HCT116 (cell line): ENCODE results near the gene TEAD1. TPM values are rescaled to one million over a fixed set of nuclear protein-coding genes. Genes with fewer than 3 reads are reported as not detected.

Experiments
- ATAC-seq: fragments of 200-7000 bp; cut with Tn5 transposase; 2 replicates; pipeline ENCODE4 v1.9.1; 2020; ENCODE audit warnings: mild to moderate bottlenecking, moderate library complexity
- BruUV-seq: library from RNA; stranded (reverse); fragments of 400-500 nt; replicated peaks from 2 replicates; lab custom pipeline; 2021; lab: Mats Ljungman, UMichigan
- CTCF ChIA-PET: fragments of 300-600 bp; sonication (Branson Sonifier 250); formaldehyde crosslinking; loops from one replicate; lab custom pipeline; 2021; ENCODE audit warnings: antibody characterized with exemption; lab: Charles Lee
- POLR2A ChIA-PET: fragments of 300-600, 350-600 bp; sonication (Branson Sonifier 250); formaldehyde crosslinking; loops from one replicate; lab custom pipeline; 2021; ENCODE audit warnings: antibody characterized with exemption; lab: Charles Lee
- RAD21 ChIA-PET, 2 experiments: fragments of 300-600 bp; sonication (Branson Sonifier 250); formaldehyde crosslinking; loops; one replicate each; lab custom pipeline; 2023; ENCODE audit warnings: low total read pairs in 2 of 2; ENCODE audit not compliant: uncharacterized antibody in 2 of 2, unreplicated experiment in 2 of 2, low non-redundant PET in 1 of 2; lab: Charles Lee
- DNase-seq: peaks from one replicate; pipeline ENCODE4 v3.0.0-alpha.2; 2010; ENCODE audit warnings: low read depth, low spot score
- H2AFZ ChIP-seq: fragments of 200-600 bp; shearing (Covaris generic), sonication (generic); 2 replicates; pipeline ENCODE4 v1.6.1; 2017; ENCODE audit warnings: low read depth, mixed run types, mixed read lengths, antibody characterized with exemption, low read length; ENCODE audit not compliant: poor library complexity, severe bottlenecking
- H3K27ac ChIP-seq: 2 replicates; pipeline ENCODE4 v1.5.1; 2012; ENCODE audit warnings: low read depth, low read length
- H3K27me3 ChIP-seq: fragments of 200-600 bp; sonication (generic); 2 replicates; pipeline ENCODE4 v1.6.1; 2016; ENCODE audit warnings: mixed run types, low read length, mixed read lengths; ENCODE audit not compliant: insufficient read depth
- H3K36me3 ChIP-seq, 2 experiments: fragments of 200-500 bp in 1 of 2; fragments of 200-600 bp in 1 of 2; sonication (Bioruptor generic) in 1 of 2; sonication (generic) in 1 of 2; 2 replicates each; pipeline versions ENCODE4 v1.5.1 to v1.6.1; 2014 to 2016; ENCODE audit warnings: low read length in 2 of 2, inconsistent platforms in 1 of 2, mixed read lengths in 1 of 2, mixed run types in 1 of 2; ENCODE audit not compliant: insufficient read depth in 2 of 2, control insufficient read depth in 1 of 2
- H3K4me1 ChIP-seq, 2 experiments: fragments of 200-600 bp in 1 of 2; sonication (generic) in 1 of 2; 2 replicates each; pipeline versions ENCODE4 v1.5.1 to v1.6.1; 2012 to 2017; ENCODE audit warnings: low read length in 2 of 2, inconsistent platforms in 1 of 2, mild to moderate bottlenecking in 1 of 2, mixed read lengths in 1 of 2, mixed run types in 1 of 2, moderate library complexity in 1 of 2; ENCODE audit not compliant: insufficient read depth in 2 of 2, control insufficient read depth in 1 of 2
- H3K4me2 ChIP-seq: fragments of 200-600 bp; sonication (generic); 2 replicates; pipeline ENCODE4 v1.6.1; 2017; ENCODE audit warnings: mixed run types, low read length, mixed read lengths
- H3K4me3 ChIP-seq, 2 experiments: fragments of 200-600 bp in 1 of 2; sonication (generic) in 1 of 2; replicated peaks in 1 of 2; 2 replicates each; pipeline ENCODE4 v1.5.1; 2011 to 2016; ENCODE audit warnings: low read length in 2 of 2, control low read depth in 1 of 2, low read depth in 1 of 2, mild to moderate bottlenecking in 1 of 2, mixed read lengths in 1 of 2, mixed run types in 1 of 2
- H3K79me2 ChIP-seq: fragments of 200-600 bp; sonication (generic); 2 replicates; pipeline ENCODE4 v1.6.1; 2017; ENCODE audit warnings: mild to moderate bottlenecking, mixed run types, low read length, moderate library complexity, mixed read lengths; ENCODE audit not compliant: insufficient read depth
- H3K9ac ChIP-seq: fragments of 200-600 bp; sonication (generic); 2 replicates; pipeline ENCODE4 v1.6.1; 2016; ENCODE audit warnings: low read length, mixed read lengths
- H3K9me2 ChIP-seq: fragments of 200-600 bp; sonication (generic), shearing (Covaris generic); 2 replicates; pipeline ENCODE4 v1.6.1; 2017; ENCODE audit warnings: mixed run types, mild to moderate bottlenecking, moderate library complexity; ENCODE audit not compliant: insufficient read depth
- H3K9me3 ChIP-seq, 2 experiments: fragments of 200-500 bp in 1 of 2; fragments of 200-600 bp in 1 of 2; sonication (Bioruptor generic) in 1 of 2; sonication (generic) in 1 of 2; 2 replicates each; pipeline ENCODE4 v1.6.1; 2014 to 2017; ENCODE audit warnings: low read length in 2 of 2, mixed read lengths in 2 of 2, inconsistent platforms in 1 of 2, low read depth in 1 of 2, mild to moderate bottlenecking in 1 of 2, mixed run types in 1 of 2, moderate library complexity in 1 of 2; ENCODE audit not compliant: control insufficient read depth in 1 of 2, insufficient read depth in 1 of 2
- H4K20me1 ChIP-seq: fragments of 200-600 bp; sonication (generic), shearing (Covaris generic); 2 replicates; pipeline ENCODE4 v1.6.1; 2017; ENCODE audit warnings: mixed run types, mild to moderate bottlenecking, moderate library complexity; ENCODE audit not compliant: insufficient read depth
- CBX3 ChIP-seq: IDR thresholded peaks from 2 replicates; pipeline ENCODE4 v1.6.1; 2012; ENCODE audit warnings: low read depth
- ELF1 ChIP-seq: IDR thresholded peaks from 2 replicates; pipeline ENCODE4 v1.6.1; 2012; ENCODE audit warnings: low read depth, borderline replicate concordance
- FOSL1 ChIP-seq: IDR thresholded peaks from 2 replicates; pipeline ENCODE4 v1.6.1; 2012; ENCODE audit warnings: low read depth
- POLR2AphosphoS5 ChIP-seq: IDR thresholded peaks from 2 replicates; pipeline ENCODE4 v1.6.1; 2011; ENCODE audit warnings: mild to moderate bottlenecking, low read depth, low read length, moderate library complexity
- SIN3A ChIP-seq: IDR thresholded peaks from 2 replicates; pipeline ENCODE4 v1.6.1; 2012; ENCODE audit warnings: low read depth
- ZFX ChIP-seq: fragments of 450-650 bp; IDR thresholded peaks from 2 replicates; pipeline ENCODE4 v1.6.1; 2017
- ZNF274 ChIP-seq: fragments of 200-500 bp; sonication (Bioruptor generic); IDR thresholded peaks from 2 replicates; pipeline ENCODE4 v1.6.1; 2014; ENCODE audit warnings: mild to moderate bottlenecking, low read depth, low read length, inconsistent platforms
- intact Hi-C: fragments of 100-400 bp; cut with micrococcal nuclease; formaldehyde crosslinking; loops from 2 replicates; pipeline ENCODE4 v1.10.0; 2022
- total RNA-seq: library from RNA; stranded (reverse); gene quantifications from one replicate; pipeline ENCODE4 v1.2.1, GENCODE V29; 2021; ENCODE audit not compliant: unreplicated experiment
- TF ChIP-seq, protein P1 (sequence below): IDR thresholded peaks from 2 replicates; pipeline ENCODE4 v1.6.1; 2011; ENCODE audit warnings: mild to moderate bottlenecking, low read length, moderate library complexity; ENCODE audit not compliant: insufficient replicate concordance; ENCODE audit errors: extremely low read depth
- TF ChIP-seq, protein P2 (sequence below), 3 experiments: fragments of 200-600 bp in 1 of 3; sonication (generic) in 1 of 3; IDR thresholded peaks in 2 of 3; conservative IDR thresholded peaks in 1 of 3; 2 replicates each; pipeline ENCODE4 v1.5.1; 2012 to 2017; ENCODE audit warnings: low read depth in 2 of 3, low read length in 2 of 3, antibody characterized with exemption in 1 of 3, borderline replicate concordance in 1 of 3, control low read depth in 1 of 3, mild to moderate bottlenecking in 1 of 3, mixed read lengths in 1 of 3, mixed run types in 1 of 3, moderate library complexity in 1 of 3; ENCODE audit not compliant: insufficient read depth in 1 of 3
- TF ChIP-seq, protein P3 (sequence below): IDR thresholded peaks from 2 replicates; pipeline ENCODE4 v1.6.1; 2012

TEAD1 gene
- total RNA-seq, 1 experiment from 2014 or later, result 103 TPM

- TF ChIP-seq, protein P1, sequence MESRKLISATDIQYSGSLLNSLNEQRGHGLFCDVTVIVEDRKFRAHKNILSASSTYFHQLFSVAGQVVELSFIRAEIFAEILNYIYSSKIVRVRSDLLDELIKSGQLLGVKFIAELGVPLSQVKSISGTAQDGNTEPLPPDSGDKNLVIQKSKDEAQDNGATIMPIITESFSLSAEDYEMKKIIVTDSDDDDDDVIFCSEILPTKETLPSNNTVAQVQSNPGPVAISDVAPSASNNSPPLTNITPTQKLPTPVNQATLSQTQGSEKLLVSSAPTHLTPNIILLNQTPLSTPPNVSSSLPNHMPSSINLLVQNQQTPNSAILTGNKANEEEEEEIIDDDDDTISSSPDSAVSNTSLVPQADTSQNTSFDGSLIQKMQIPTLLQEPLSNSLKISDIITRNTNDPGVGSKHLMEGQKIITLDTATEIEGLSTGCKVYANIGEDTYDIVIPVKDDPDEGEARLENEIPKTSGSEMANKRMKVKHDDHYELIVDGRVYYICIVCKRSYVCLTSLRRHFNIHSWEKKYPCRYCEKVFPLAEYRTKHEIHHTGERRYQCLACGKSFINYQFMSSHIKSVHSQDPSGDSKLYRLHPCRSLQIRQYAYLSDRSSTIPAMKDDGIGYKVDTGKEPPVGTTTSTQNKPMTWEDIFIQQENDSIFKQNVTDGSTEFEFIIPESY, result no peak
- TF ChIP-seq, protein P2, sequence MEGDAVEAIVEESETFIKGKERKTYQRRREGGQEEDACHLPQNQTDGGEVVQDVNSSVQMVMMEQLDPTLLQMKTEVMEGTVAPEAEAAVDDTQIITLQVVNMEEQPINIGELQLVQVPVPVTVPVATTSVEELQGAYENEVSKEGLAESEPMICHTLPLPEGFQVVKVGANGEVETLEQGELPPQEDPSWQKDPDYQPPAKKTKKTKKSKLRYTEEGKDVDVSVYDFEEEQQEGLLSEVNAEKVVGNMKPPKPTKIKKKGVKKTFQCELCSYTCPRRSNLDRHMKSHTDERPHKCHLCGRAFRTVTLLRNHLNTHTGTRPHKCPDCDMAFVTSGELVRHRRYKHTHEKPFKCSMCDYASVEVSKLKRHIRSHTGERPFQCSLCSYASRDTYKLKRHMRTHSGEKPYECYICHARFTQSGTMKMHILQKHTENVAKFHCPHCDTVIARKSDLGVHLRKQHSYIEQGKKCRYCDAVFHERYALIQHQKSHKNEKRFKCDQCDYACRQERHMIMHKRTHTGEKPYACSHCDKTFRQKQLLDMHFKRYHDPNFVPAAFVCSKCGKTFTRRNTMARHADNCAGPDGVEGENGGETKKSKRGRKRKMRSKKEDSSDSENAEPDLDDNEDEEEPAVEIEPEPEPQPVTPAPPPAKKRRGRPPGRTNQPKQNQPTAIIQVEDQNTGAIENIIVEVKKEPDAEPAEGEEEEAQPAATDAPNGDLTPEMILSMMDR (IDR thresholded peaks at IDR 0.05 in 2 of 3, conservative IDR thresholded peaks at IDR 0.05 in 1 of 3; ENCODE audit: borderline replicate concordance in 1 of 3, insufficient read depth in 1 of 3, low read depth in 2 of 3, low read length in 2 of 3), result no peak
- TF ChIP-seq ELF1 (no peak), SIN3A (no peak), POLR2AphosphoS5 (no peak)
- TF ChIP-seq, all 23 proteins: peak for 0
Observed at GRCh38 chr11:12793065-12793464, 118.8 kb downstream of the TEAD1 start (continued).

- no peak overlapping the region for H2AFZ ChIP-seq
- no peak for ATAC-seq
- H3K9me2 ChIP-seq, result no peaks in the 10 kb centered on the region
- H4K20me1 ChIP-seq, result no peaks in the 10 kb centered on the region
- intact Hi-C loops, result no loop called here
- peaks cover 28 to 32% of the 10 kb centered on the region in 2 experiments for H3K4me1 ChIP-seq
- POLR2A ChIA-PET, result no interaction called here
- CTCF ChIA-PET, result no interaction called here
- DNase-seq, result no peak
- H3K9ac ChIP-seq, result no peak overlapping the region
- RAD21 ChIA-PET, result no interaction called here
- H3K79me2 ChIP-seq, result peaks cover 65% of the 10 kb centered on the region
- no peak overlapping the region for H3K27ac ChIP-seq
- BruUV-seq, result no TSS peak
- no peak overlapping the region for H3K4me2 ChIP-seq
- H3K4me3 ChIP-seq, result no peak overlapping the region
- no peaks in the 10 kb centered on the region for H3K9me3 ChIP-seq
- H3K36me3 ChIP-seq, result peaks cover 0 to 4% of the 10 kb centered on the region in 2 experiments; a peak in 1 of 4 replicates
- no peaks in the 10 kb centered on the region for H3K27me3 ChIP-seq
- TF ChIP-seq CBX3 (no peak), ZNF274 (no peak), POLR2AphosphoS5 (no peak), FOSL1 (no peak), ZFX (no peak)
- TF ChIP-seq, protein P3, sequence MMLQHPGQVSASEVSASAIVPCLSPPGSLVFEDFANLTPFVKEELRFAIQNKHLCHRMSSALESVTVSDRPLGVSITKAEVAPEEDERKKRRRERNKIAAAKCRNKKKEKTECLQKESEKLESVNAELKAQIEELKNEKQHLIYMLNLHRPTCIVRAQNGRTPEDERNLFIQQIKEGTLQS, result no peak
Observed at GRCh38 chr11:12793506-12793905, 119.3 kb downstream of the TEAD1 start.
